HEK293 (cell line): ENCODE data around the gene COL1A1.

Experiments
- CTCF ChIA-PET: fragments of 350-600 bp; formaldehyde crosslinking; extraction: SDS; loops from one replicate; lab custom pipeline; 2021; ENCODE audit warnings: antibody characterized with exemption; lab: Yijun Ruan, JAX
- POLR2A ChIA-PET: fragments of 300-600 bp; formaldehyde crosslinking; extraction: SDS; loops from one replicate; lab custom pipeline; 2020; ENCODE audit warnings: antibody characterized with exemption, inconsistent platforms; lab: Yijun Ruan, JAX
- H3K27ac ChIP-seq: fragments of 200-500 bp; sonication (Bioruptor generic); 2 replicates; pipeline ENCODE4 v1.5.1; 2014; ENCODE audit warnings: low read depth, low read length, control low read depth, inconsistent platforms; ENCODE audit errors: extremely low read depth
- H3K36me3 ChIP-seq, 2 experiments: fragments of 200-500 bp in 1 of 2; sonication (Bioruptor generic) in 1 of 2; 1 replicate in 1 of 2; 2 replicates in 1 of 2; pipeline ENCODE4 v1.5.1; 2014 to 2017; ENCODE audit warnings: inconsistent platforms in 2 of 2, low read length in 2 of 2; ENCODE audit not compliant: control insufficient read depth in 2 of 2, insufficient read depth in 1 of 2
- H3K4me1 ChIP-seq: fragments of 200-500 bp; sonication (Bioruptor generic); 2 replicates; pipeline ENCODE4 v1.5.1; 2014; ENCODE audit warnings: mild to moderate bottlenecking, low read length, inconsistent platforms; ENCODE audit not compliant: control insufficient read depth, insufficient read depth
- H3K4me3 ChIP-seq: 2 replicates; pipeline ENCODE4 v1.5.1; 2011; ENCODE audit warnings: low read depth, mild to moderate bottlenecking, control low read depth, low read length, moderate library complexity
- H3K9me3 ChIP-seq: fragments of 200-500 bp; sonication (Bioruptor generic); 2 replicates; pipeline ENCODE4 v1.5.1; 2014; ENCODE audit warnings: low read depth, low read length, inconsistent platforms; ENCODE audit not compliant: control insufficient read depth, insufficient read depth
- ATF2 ChIP-seq: fragments of 450-650 bp; formaldehyde crosslinking; IDR thresholded peaks from 2 replicates; pipeline ENCODE4 v1.5.1; 2016; ENCODE audit warnings: missing biosample characterization, missing genetic modification characterization, low read depth
- BCL11B ChIP-seq: fragments of 450-650 bp; formaldehyde crosslinking; IDR thresholded peaks from 2 replicates; pipeline ENCODE4 v1.5.1; 2016; ENCODE audit warnings: low read depth, missing biosample characterization, missing genetic modification characterization
- GLIS1 ChIP-seq: fragments of 450-650 bp; formaldehyde crosslinking; IDR thresholded peaks from 2 replicates; pipeline ENCODE4 v1.5.1; 2016; ENCODE audit warnings: missing biosample characterization, missing genetic modification characterization
- KLF7 ChIP-seq: fragments of 450-650 bp; formaldehyde crosslinking; IDR thresholded peaks from 2 replicates; pipeline ENCODE4 v1.5.1; 2016; ENCODE audit warnings: missing biosample characterization, missing genetic modification characterization, borderline replicate concordance
- KLF8 ChIP-seq: fragments of 450-650 bp; formaldehyde crosslinking; IDR thresholded peaks from 2 replicates; pipeline ENCODE4 v1.5.1; 2016; ENCODE audit warnings: missing biosample characterization, missing genetic modification characterization
- SP2 ChIP-seq: fragments of 450-650 bp; formaldehyde crosslinking; IDR thresholded peaks from 2 replicates; pipeline ENCODE4 v1.5.1; 2016; ENCODE audit warnings: missing biosample characterization, missing genetic modification characterization
- YY1 ChIP-seq: fragments of 450-650 bp; formaldehyde crosslinking; IDR thresholded peaks from 2 replicates; pipeline ENCODE4 v1.5.1; 2018; ENCODE audit warnings: missing biosample characterization, missing genetic modification characterization
- ZBTB20 ChIP-seq: fragments of 450-650 bp; formaldehyde crosslinking; IDR thresholded peaks from 2 replicates; pipeline ENCODE4 v1.5.1; 2016; ENCODE audit warnings: missing biosample characterization, missing genetic modification characterization
- ZFHX2 ChIP-seq: fragments of 450-650 bp; formaldehyde crosslinking; conservative IDR thresholded peaks from 2 replicates; pipeline ENCODE4 v1.5.1; 2016; ENCODE audit warnings: missing biosample characterization, missing genetic modification characterization
- ZNF132 ChIP-seq: fragments of 450-650 bp; formaldehyde crosslinking; IDR thresholded peaks from 2 replicates; pipeline ENCODE4 v1.5.1; 2017; ENCODE audit warnings: missing biosample characterization, missing genetic modification characterization, borderline replicate concordance
- ZNF16 ChIP-seq: fragments of 450-650 bp; formaldehyde crosslinking; IDR thresholded peaks from 2 replicates; pipeline ENCODE4 v1.5.1; 2016; ENCODE audit warnings: low read depth, missing biosample characterization, missing genetic modification characterization
- ZNF26 ChIP-seq: fragments of 450-650 bp; formaldehyde crosslinking; IDR thresholded peaks from 2 replicates; pipeline ENCODE4 v1.5.1; 2016; ENCODE audit warnings: missing biosample characterization, missing genetic modification characterization
- ZNF341 ChIP-seq: fragments of 450-650 bp; formaldehyde crosslinking; IDR thresholded peaks from 2 replicates; pipeline ENCODE4; 2016; ENCODE audit warnings: low read depth, missing biosample characterization, missing genetic modification characterization
- ZNF398 ChIP-seq: fragments of 450-650 bp; formaldehyde crosslinking; IDR thresholded peaks from 2 replicates; pipeline ENCODE4 v1.5.1; 2017; ENCODE audit warnings: missing biosample characterization, missing genetic modification characterization
- ZNF473 ChIP-seq: fragments of 450-650 bp; formaldehyde crosslinking; IDR thresholded peaks from 2 replicates; pipeline ENCODE4 v1.5.1; 2017; ENCODE audit warnings: missing biosample characterization, missing genetic modification characterization
- ZNF530 ChIP-seq: fragments of 450-650 bp; formaldehyde crosslinking; IDR thresholded peaks from 2 replicates; pipeline ENCODE4 v1.5.1; 2016; ENCODE audit warnings: low read depth, missing biosample characterization, missing genetic modification characterization
- ZNF596 ChIP-seq: fragments of 450-650 bp; IDR thresholded peaks from 2 replicates; pipeline ENCODE4 v1.5.0; 2018; ENCODE audit warnings: missing biosample characterization, mild to moderate bottlenecking, missing genetic modification characterization, moderate library complexity
- ZNF664 ChIP-seq: fragments of 450-650 bp; formaldehyde crosslinking; IDR thresholded peaks from 2 replicates; pipeline ENCODE4 v1.5.1; 2016; ENCODE audit warnings: missing biosample characterization, missing genetic modification characterization
- ZNF692 ChIP-seq: fragments of 450-650 bp; formaldehyde crosslinking; IDR thresholded peaks from 2 replicates; pipeline ENCODE4 v1.5.1; 2016; ENCODE audit warnings: missing biosample characterization, missing genetic modification characterization
- ZNF707 ChIP-seq: fragments of 450-650 bp; formaldehyde crosslinking; IDR thresholded peaks from 2 replicates; pipeline ENCODE4 v1.5.1; 2016; ENCODE audit warnings: missing biosample characterization, missing genetic modification characterization
- ZNF747 ChIP-seq: fragments of 450-650 bp; formaldehyde crosslinking; IDR thresholded peaks from 2 replicates; pipeline ENCODE4 v1.5.1; 2016; ENCODE audit warnings: missing biosample characterization, missing genetic modification characterization
- ZNF76 ChIP-seq: fragments of 450-650 bp; formaldehyde crosslinking; IDR thresholded peaks from 2 replicates; pipeline ENCODE4; 2016; ENCODE audit warnings: low read depth, missing biosample characterization, missing genetic modification characterization, borderline replicate concordance
- ZNF768 ChIP-seq: fragments of 450-650 bp; formaldehyde crosslinking; IDR thresholded peaks from 2 replicates; pipeline ENCODE4 v1.5.1; 2018; ENCODE audit warnings: missing biosample characterization, mild to moderate bottlenecking, missing genetic modification characterization
- ZNF777 ChIP-seq: fragments of 450-650 bp; formaldehyde crosslinking; IDR thresholded peaks from 2 replicates; pipeline ENCODE4 v1.5.1; 2017; ENCODE audit warnings: missing biosample characterization, missing genetic modification characterization, borderline replicate concordance
- ZSCAN23 ChIP-seq: fragments of 450-650 bp; formaldehyde crosslinking; IDR thresholded peaks from 2 replicates; pipeline ENCODE4 v1.5.1; 2016; ENCODE audit warnings: missing biosample characterization, missing genetic modification characterization

COL1A1 gene

GRCh38 chr17:50148226-50149090 lies 53.0 kb downstream of the COL1A1 start (continued):
- TF ChIP-seq ZFHX2 = peak; percentile 67
- TF ChIP-seq KLF8 = peak; percentile 66
- TF ChIP-seq SP2 (tag by site-specific recombination) = peak; percentile 72
- TF ChIP-seq ZNF707 = no peak
- TF ChIP-seq ZNF747 (tag by site-specific recombination) = no peak
- TF ChIP-seq ZNF596 (tag by site-specific recombination) = no peak
- no peak for TF ChIP-seq ZNF664 (tag by site-specific recombination)

GRCh38 chr17:50147841-50148225 lies 53.6 kb downstream of the COL1A1 start:
- Histone ChIP-seq H3K4me1 (peaks cover 15% of the 10 kb centered on the region), H3K27ac (no peak overlapping the region; the same call in 1 of the 2 replicates), H3K36me3 (peaks cover 8 to 49% of the 10 kb centered on the region in 2 experiments; a peak in 2 of 3 replicates)
- CTCF ChIA-PET = interaction anchor here (0.6 to 7.4 kb wide), 9 partner anchors 8 to 149 kb away, joined by 3 to 105 read pairs (median 4); partner anchors contain the start of gene SGCA
- POLR2A ChIA-PET = interaction anchor here (0.6 to 1.7 kb wide), 5 partner anchors 9 to 522 kb away, joined by 3 to 10 read pairs (median 6); no protein-coding TSS in a partner anchor
- TF ChIP-seq ZNF76 (tag by site-specific recombination) (no peak), ZNF132 (tag by site-specific recombination) (no peak), ZNF341 (tag by site-specific recombination) (peak; percentile 60; the same call in 1 of the 2 replicates), ZBTB20 (tag by site-specific recombination) (peak; percentile 65; the same call in 1 of the 2 replicates), ZNF398 (peak; percentile 58)
- TF ChIP-seq, all 188 proteins: peak for 3
- H3K4me3 ChIP-seq = peak overlapping the region; percentile 77
- no peaks in the 10 kb centered on the region for H3K9me3 ChIP-seq

GRCh38 chr17:50146927-50147665 lies 54.3 kb downstream of the COL1A1 start:
- ChIA-PET POLR2A (interaction anchor here (0.6 to 1.1 kb wide), 3 partner anchors 8 to 53 kb away, joined by 4 to 8 read pairs (median 6); partner anchors contain the start of gene SAMD14), CTCF (interaction anchor here (0.6 to 7.4 kb wide), 10 partner anchors 7 to 150 kb away, joined by 3 to 105 read pairs (median 4); no protein-coding TSS in a partner anchor)
- peaks cover 13% of the 10 kb centered on the region for H3K4me1 ChIP-seq
- no peak overlapping the region for H3K27ac ChIP-seq
- TF ChIP-seq ZNF16 (no peak), BCL11B (no peak), ZNF777 (tag by site-specific recombination) (no peak), ZNF473 (tag by site-specific recombination) (no peak), ZNF768 (tag by site-specific recombination) (no peak), ZNF76 (tag by site-specific recombination) (no peak), ZNF26 (tag by site-specific recombination) (no peak), YY1 (tag by site-specific recombination) (no peak), ZSCAN23 (tag by site-specific recombination) (no peak), KLF7 (tag by site-specific recombination) (no peak), ATF2 (tag by site-specific recombination) (no peak), ZNF530 (tag by site-specific recombination) (no peak), GLIS1 (no peak), ZNF692 (tag by site-specific recombination) (no peak)
- no peak overlapping the region for H3K4me3 ChIP-seq
- no peaks in the 10 kb centered on the region for H3K9me3 ChIP-seq
- peaks cover 11 to 57% of the 10 kb centered on the region in 2 experiments; a peak in 2 of 3 replicates for H3K36me3 ChIP-seq
